Mucosa of stomach (tissue), 1 donor: Measurements from ENCODE around the gene AR.

Experiments
- H3K27me3 ChIP-seq: one replicate; pipeline ENCODE4 v1.7.0; 2013; ENCODE audit warnings: mild to moderate bottlenecking, low read length; ENCODE audit not compliant: control insufficient read depth, insufficient read depth
- H3K36me3 ChIP-seq: one replicate; pipeline ENCODE4 v1.7.0; 2013; ENCODE audit warnings: low read length; ENCODE audit not compliant: control insufficient read depth, insufficient read depth
- H3K4me1 ChIP-seq: one replicate; pipeline ENCODE4 v1.7.0; 2013; ENCODE audit warnings: mild to moderate bottlenecking, low read length; ENCODE audit not compliant: control insufficient read depth, insufficient read depth
- H3K4me3 ChIP-seq: one replicate; pipeline ENCODE4 v1.7.0; 2013; ENCODE audit warnings: low read length
- H3K9ac ChIP-seq: one replicate; pipeline ENCODE4 v1.7.0; 2013; ENCODE audit warnings: mild to moderate bottlenecking, low read length, moderate library complexity
- H3K9me3 ChIP-seq: one replicate; pipeline ENCODE4 v1.7.0; 2013; ENCODE audit warnings: mild to moderate bottlenecking, low read length, moderate library complexity; ENCODE audit not compliant: control insufficient read depth
- donor health status: Pancreatic carcinoma.

AR gene

GRCh38 chrX:67721321-67721720, 177.5 kb downstream of the AR start:
- Histone ChIP-seq H3K9ac (no peak overlapping the region), H3K27me3 (no peaks in the 10 kb centered on the region), H3K4me1 (no peaks in the 10 kb centered on the region), H3K9me3 (no peaks in the 10 kb centered on the region), H3K36me3 (no peaks in the 10 kb centered on the region), H3K4me3 (no peak overlapping the region)

- H3K9ac ChIP-seq: no peak overlapping the region
- no peaks in the 10 kb centered on the region for H3K27me3 ChIP-seq
- H3K36me3 ChIP-seq: no peaks in the 10 kb centered on the region
- H3K4me3 ChIP-seq: no peak overlapping the region
- no peaks in the 10 kb centered on the region for H3K9me3 ChIP-seq
- no peaks in the 10 kb centered on the region for H3K4me1 ChIP-seq
These were observed 179.9 kb downstream of the AR start for GRCh38 chrX:67723580-67724351.

- Histone ChIP-seq H3K36me3 (no peaks in the 10 kb centered on the region), H3K27me3 (no peaks in the 10 kb centered on the region), H3K4me1 (no peaks in the 10 kb centered on the region)
These were observed 180.7 kb downstream of the AR start for GRCh38 chrX:67724359-67725110.

GRCh38 chrX:67725471-67725870, 181.7 kb downstream of the AR start:
- no peaks in the 10 kb centered on the region for H3K9me3 ChIP-seq
- H3K4me3 ChIP-seq: no peak overlapping the region
- no peaks in the 10 kb centered on the region for H3K27me3 ChIP-seq
- H3K36me3 ChIP-seq: no peaks in the 10 kb centered on the region
- H3K4me1 ChIP-seq: no peaks in the 10 kb centered on the region
- H3K9ac ChIP-seq: no peak overlapping the region

More at GRCh38 chrX:67724359-67725110, 180.7 kb downstream of the AR start:
- H3K9ac ChIP-seq: no peak overlapping the region
- H3K9me3 ChIP-seq: no peaks in the 10 kb centered on the region
- no peak overlapping the region for H3K4me3 ChIP-seq

GRCh38 chrX:67726018-67726417, 182.2 kb downstream of the AR start:
- Histone ChIP-seq H3K4me3 (no peak overlapping the region), H3K9me3 (no peaks in the 10 kb centered on the region), H3K27me3 (no peaks in the 10 kb centered on the region), H3K36me3 (no peaks in the 10 kb centered on the region), H3K4me1 (no peaks in the 10 kb centered on the region), H3K9ac (no peak overlapping the region)

GRCh38 chrX:67727576-67727975, 183.8 kb downstream of the AR start:
- Histone ChIP-seq H3K4me1 (no peaks in the 10 kb centered on the region), H3K9ac (no peak overlapping the region), H3K9me3 (no peaks in the 10 kb centered on the region), H3K27me3 (no peaks in the 10 kb centered on the region), H3K4me3 (no peak overlapping the region), H3K36me3 (no peaks in the 10 kb centered on the region)

GRCh38 chrX:67730296-67730695, 186.5 kb downstream of the AR start:
- Histone ChIP-seq H3K36me3 (no peaks in the 10 kb centered on the region), H3K4me1 (no peaks in the 10 kb centered on the region), H3K9ac (no peak overlapping the region), H3K4me3 (no peak overlapping the region), H3K27me3 (no peaks in the 10 kb centered on the region), H3K9me3 (no peaks in the 10 kb centered on the region)

- Histone ChIP-seq H3K27me3 (no peaks in the 10 kb centered on the region), H3K36me3 (no peaks in the 10 kb centered on the region), H3K4me3 (no peak overlapping the region), H3K9me3 (no peaks in the 10 kb centered on the region), H3K9ac (no peak overlapping the region), H3K4me1 (no peaks in the 10 kb centered on the region)
These were observed 187.2 kb downstream of the AR start for GRCh38 chrX:67731061-67731460.

GRCh38 chrX:67732864-67733263, 189.0 kb downstream of the AR start:
- H3K4me1 ChIP-seq: no peaks in the 10 kb centered on the region

GRCh38 chrX:67734111-67734753, 190.4 kb downstream of the AR start:
- Histone ChIP-seq H3K36me3 (no peaks in the 10 kb centered on the region), H3K4me3 (no peak overlapping the region), H3K9me3 (no peaks in the 10 kb centered on the region), H3K4me1 (no peaks in the 10 kb centered on the region), H3K9ac (no peak overlapping the region), H3K27me3 (no peaks in the 10 kb centered on the region)

More at GRCh38 chrX:67732864-67733263, 189.0 kb downstream of the AR start:
- Histone ChIP-seq H3K4me3 (no peak overlapping the region), H3K9me3 (no peaks in the 10 kb centered on the region), H3K27me3 (no peaks in the 10 kb centered on the region), H3K36me3 (no peaks in the 10 kb centered on the region), H3K9ac (no peak overlapping the region)

GRCh38 chrX:67749536-67749935, 205.7 kb downstream of the AR start:
- Histone ChIP-seq H3K4me3 (no peak overlapping the region), H3K9me3 (no peaks in the 10 kb centered on the region), H3K4me1 (no peaks in the 10 kb centered on the region), H3K9ac (no peak overlapping the region), H3K36me3 (no peaks in the 10 kb centered on the region), H3K27me3 (no peaks in the 10 kb centered on the region)

- no peaks in the 10 kb centered on the region for H3K4me1 ChIP-seq
- no peak overlapping the region for H3K4me3 ChIP-seq
- H3K27me3 ChIP-seq: no peaks in the 10 kb centered on the region
- H3K9ac ChIP-seq: no peak overlapping the region
- H3K9me3 ChIP-seq: no peaks in the 10 kb centered on the region
- no peaks in the 10 kb centered on the region for H3K36me3 ChIP-seq
These were observed 206.9 kb downstream of the AR start for GRCh38 chrX:67750694-67751093.
